T-helper 1 cell treated with Interleukin-12 subunit alpha and Interleukin-12 subunit beta and Interleukin-4 antibody, amounts not matched to agents 30 μg/mL and 1 μg/mL, for 36 hours (primary cell): ENCODE results near the gene PRAMEF7.
"Not testable (repeated sequence)": the region's sequence is repeated elsewhere in the genome, so short reads cannot be mapped to it uniquely, and the experiment has no call there.

ENCODE experiments used
- H3K27ac Mint-ChIP-seq: one replicate; pipeline ENCODE4 v1.8.0; 2021; ENCODE audit warnings: mild to moderate bottlenecking, mixed read lengths
- H3K27me3 Mint-ChIP-seq: one replicate; pipeline ENCODE4 v1.8.0; 2021; ENCODE audit warnings: low read depth, mixed read lengths
- H3K36me3 Mint-ChIP-seq: one replicate; pipeline ENCODE4 v1.8.0; 2021; ENCODE audit warnings: low read depth, mixed read lengths
- H3K4me1 Mint-ChIP-seq: one replicate; pipeline ENCODE4 v1.8.0; 2021; ENCODE audit warnings: low read depth, mixed read lengths
- H3K4me3 Mint-ChIP-seq: one replicate; pipeline ENCODE4 v1.8.0; 2021; ENCODE audit warnings: mild to moderate bottlenecking, moderate library complexity, mixed read lengths
- H3K9me3 Mint-ChIP-seq: one replicate; pipeline ENCODE4 v1.8.0; 2021; ENCODE audit warnings: mixed read lengths

PRAMEF7 gene

GRCh38 chr1:12916310-12916709, at the start of gene PRAMEF7:
Gene PRAMEF7 (plus strand): TSS chr1:12916610. CDS start chr1:12917693, 1,083 bp downstream.
- H3K9me3 Mint-ChIP-seq, H3K27me3 Mint-ChIP-seq, H3K4me3 Mint-ChIP-seq, H3K36me3 Mint-ChIP-seq, H3K27ac Mint-ChIP-seq, H3K4me1 Mint-ChIP-seq: not testable (repeated sequence)

- not testable (repeated sequence) for H3K27ac Mint-ChIP-seq, H3K36me3 Mint-ChIP-seq, H3K4me3 Mint-ChIP-seq, H3K4me1 Mint-ChIP-seq, H3K9me3 Mint-ChIP-seq, H3K27me3 Mint-ChIP-seq
These were observed 38.0 kb upstream of the PRAMEF7 start for GRCh38 chr1:12878453-12878852.

- H3K36me3 Mint-ChIP-seq, H3K9me3 Mint-ChIP-seq, H3K27ac Mint-ChIP-seq, H3K4me1 Mint-ChIP-seq, H3K4me3 Mint-ChIP-seq, H3K27me3 Mint-ChIP-seq: not testable (repeated sequence)
These were observed 30.3 kb upstream of the PRAMEF7 start, which contains the start of gene PRAMEF4 for GRCh38 chr1:12886101-12886500. Gene PRAMEF4 (minus strand): TSS chr1:12886201. CDS start chr1:12883394, 2,807 bp downstream.

DNA sequence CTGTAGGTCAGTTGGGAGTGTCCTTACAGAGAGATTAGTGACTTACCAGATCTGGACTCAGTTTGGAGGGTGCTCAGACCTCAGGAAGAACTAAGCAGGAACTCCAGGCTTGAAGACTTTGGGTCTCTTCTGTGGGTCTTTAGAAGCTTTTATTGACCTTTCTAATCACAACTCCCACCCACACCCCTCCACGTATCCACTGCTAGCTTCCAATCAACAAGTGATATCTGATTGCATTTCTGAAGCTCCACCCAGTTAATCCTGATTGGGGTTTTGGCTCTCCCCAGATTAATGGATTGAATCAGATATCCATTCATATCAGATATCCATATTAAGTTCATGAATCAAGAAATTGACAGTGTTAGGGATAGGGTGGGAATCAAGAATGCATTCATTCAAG, 18.2 kb upstream of the PRAMEF7 start, which contains the start of gene PRAMEF10:
Gene PRAMEF10, minus strand, starts transcription at position 101 of the 400 bp plus-strand sequence. CDS start 2,423 bp downstream, outside the sequence.
- not testable (repeated sequence) for H3K4me1 Mint-ChIP-seq, H3K36me3 Mint-ChIP-seq, H3K4me3 Mint-ChIP-seq, H3K27ac Mint-ChIP-seq, H3K9me3 Mint-ChIP-seq, H3K27me3 Mint-ChIP-seq

GRCh38 chr1:12899186-12899585, 17.2 kb upstream of the PRAMEF7 start:
- not testable (repeated sequence) for H3K27me3 Mint-ChIP-seq, H3K9me3 Mint-ChIP-seq, H3K36me3 Mint-ChIP-seq, H3K4me1 Mint-ChIP-seq, H3K27ac Mint-ChIP-seq, H3K4me3 Mint-ChIP-seq

DNA sequence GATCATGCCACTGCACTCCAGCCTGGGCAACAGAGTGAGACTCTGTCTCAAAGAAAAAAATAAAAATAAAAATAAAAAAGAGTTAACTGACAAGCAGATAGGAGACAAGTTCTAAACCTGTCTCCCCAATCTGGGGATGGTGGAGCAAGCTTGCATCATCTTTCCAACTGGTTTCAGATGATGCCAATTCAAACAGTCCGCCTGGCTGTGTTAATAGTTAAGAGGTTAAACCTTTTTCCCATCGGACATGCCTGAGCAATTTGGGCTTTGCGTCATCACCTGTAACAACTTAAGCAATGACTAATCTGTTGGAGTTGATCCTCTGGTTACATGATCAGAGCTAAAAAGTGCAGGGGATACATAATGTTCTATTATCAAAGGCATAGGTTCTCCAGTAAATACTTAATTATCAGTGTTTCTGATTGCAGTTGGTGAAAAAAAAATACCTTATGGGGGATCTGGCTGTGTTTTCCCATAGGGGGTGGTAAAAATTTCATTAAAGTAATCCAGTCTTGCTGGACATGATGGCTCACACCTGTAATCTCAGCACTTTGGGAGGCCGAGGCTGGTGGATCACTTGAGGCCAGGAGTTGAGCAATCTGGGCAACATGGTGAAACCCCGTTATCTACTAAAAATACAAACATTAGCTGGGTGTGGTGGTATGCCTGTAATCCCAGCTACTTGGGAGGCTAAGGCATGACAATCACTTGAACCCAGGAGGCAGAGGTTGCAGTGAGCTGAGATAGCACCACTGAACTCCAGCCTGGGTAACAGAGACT, 12.4 kb upstream of the PRAMEF7 start:
- not testable (repeated sequence) for H3K4me3 Mint-ChIP-seq, H3K27ac Mint-ChIP-seq, H3K36me3 Mint-ChIP-seq, H3K27me3 Mint-ChIP-seq, H3K4me1 Mint-ChIP-seq, H3K9me3 Mint-ChIP-seq

DNA sequence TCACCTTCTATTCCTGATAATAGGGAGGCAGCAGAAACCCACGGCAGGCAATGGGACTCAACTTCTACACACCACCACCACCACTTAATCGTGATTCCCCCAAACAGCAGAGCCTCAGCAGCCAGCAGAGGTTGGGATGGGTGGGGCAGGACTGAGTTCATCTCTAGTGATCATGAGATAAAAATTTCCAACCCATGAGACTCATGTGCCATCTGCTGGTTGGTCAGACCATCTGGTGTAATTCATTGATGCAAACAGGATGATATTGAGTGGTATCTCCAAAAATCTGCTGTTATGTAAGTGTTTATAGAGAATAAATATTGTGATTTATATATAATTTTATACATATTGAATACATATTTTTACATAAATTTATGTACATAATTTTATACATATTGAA, 5.3 kb downstream of the PRAMEF7 start:
- not testable (repeated sequence) for H3K4me1 Mint-ChIP-seq, H3K27ac Mint-ChIP-seq, H3K27me3 Mint-ChIP-seq

GRCh38 chr1:12924368-12924767, 8.0 kb downstream of the PRAMEF7 start:
- H3K27ac Mint-ChIP-seq, H3K27me3 Mint-ChIP-seq, H3K36me3 Mint-ChIP-seq, H3K9me3 Mint-ChIP-seq, H3K4me3 Mint-ChIP-seq, H3K4me1 Mint-ChIP-seq: not testable (repeated sequence)

More for the DNA sequence above, 5.3 kb downstream of the PRAMEF7 start:
- H3K4me3 Mint-ChIP-seq, H3K9me3 Mint-ChIP-seq, H3K36me3 Mint-ChIP-seq: not testable (repeated sequence)

DNA sequence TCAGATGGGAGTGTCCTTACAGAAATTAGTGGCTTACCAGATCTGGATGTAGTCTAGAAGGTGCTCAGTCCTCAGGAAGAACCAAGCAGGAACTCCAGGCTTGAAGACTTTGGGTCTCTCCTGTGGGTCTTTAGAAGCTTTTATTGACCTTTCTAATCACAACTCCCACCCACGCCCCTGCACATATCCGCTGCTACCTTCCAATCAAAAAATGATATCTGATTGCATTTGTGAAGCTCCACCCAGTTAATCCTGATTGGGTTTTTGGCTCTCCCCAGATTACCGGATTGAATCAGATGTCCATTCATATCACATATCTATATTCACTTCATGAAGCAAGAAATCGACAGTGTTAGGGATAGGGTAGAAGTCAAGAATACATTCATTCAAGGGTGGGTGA, 31.1 kb downstream of the PRAMEF7 start, which contains the start of gene PRAMEF6:
Gene PRAMEF6, minus strand, starts transcription at position 101 of the 400 bp plus-strand sequence. CDS start 5,062 bp downstream, outside the sequence.
- not testable (repeated sequence) for H3K27me3 Mint-ChIP-seq, H3K27ac Mint-ChIP-seq, H3K36me3 Mint-ChIP-seq, H3K9me3 Mint-ChIP-seq, H3K4me3 Mint-ChIP-seq, H3K4me1 Mint-ChIP-seq
